GM23248 (cell line): Measurements from ENCODE around the gene TMEM219. TPM values are rescaled to one million over a fixed set of nuclear protein-coding genes. Genes with fewer than 3 reads are reported as not detected.

Experiments used
- DNase-seq: peaks from one replicate; pipeline ENCODE4 v3.0.0-alpha.2; 2015
- H2AFZ ChIP-seq: fragments of 200-600 bp; sonication (generic); 2 replicates; pipeline ENCODE4 v1.6.1; 2016; ENCODE audit warnings: antibody characterized with exemption
- H3F3A ChIP-seq: fragments of 200-600 bp; sonication (generic); 2 replicates; pipeline ENCODE4 v1.6.1; 2016; ENCODE audit warnings: mild to moderate bottlenecking, antibody characterized with exemption, mixed run types; ENCODE audit not compliant: insufficient read depth
- H3K27ac ChIP-seq: fragments of 200-600 bp; sonication (generic); 2 replicates; pipeline ENCODE4 v1.5.1; 2016; ENCODE audit warnings: mild to moderate bottlenecking
- H3K27me3 ChIP-seq: fragments of 200-600 bp; sonication (generic); replicated peaks from 2 replicates; pipeline ENCODE4 v1.6.1; 2016; ENCODE audit warnings: mild to moderate bottlenecking; ENCODE audit not compliant: insufficient read depth
- H3K36me3 ChIP-seq: fragments of 200-600 bp; sonication (generic); 2 replicates; pipeline ENCODE4 v1.6.1; 2016; ENCODE audit warnings: low read depth, mild to moderate bottlenecking
- H3K4me1 ChIP-seq: fragments of 200-600 bp; sonication (generic); 2 replicates; pipeline ENCODE4 v1.6.1; 2016; ENCODE audit warnings: mild to moderate bottlenecking; ENCODE audit not compliant: insufficient read depth
- H3K4me2 ChIP-seq: fragments of 200-600 bp; sonication (generic); one replicate; pipeline ENCODE4 v1.6.1; 2016; ENCODE audit warnings: mild to moderate bottlenecking; ENCODE audit not compliant: unreplicated experiment
- H3K4me3 ChIP-seq: fragments of 200-600 bp; sonication (generic); 2 replicates; pipeline ENCODE4 v1.5.1; 2016; ENCODE audit warnings: mild to moderate bottlenecking
- H3K79me2 ChIP-seq: fragments of 200-600 bp; sonication (generic); 2 replicates; pipeline ENCODE4 v1.6.1; 2016; ENCODE audit warnings: mild to moderate bottlenecking; ENCODE audit not compliant: insufficient read depth
- H3K9ac ChIP-seq: fragments of 200-600 bp; sonication (generic); 2 replicates; pipeline ENCODE4 v1.6.1; 2016; ENCODE audit warnings: mild to moderate bottlenecking
- H3K9me2 ChIP-seq: fragments of 200-600 bp; sonication (generic); 2 replicates; pipeline ENCODE4 v1.6.1; 2016; ENCODE audit warnings: mixed run types, mild to moderate bottlenecking, moderate library complexity; ENCODE audit not compliant: insufficient read depth
- H3K9me3 ChIP-seq: fragments of 200-600 bp; sonication (generic); one replicate; pipeline ENCODE4 v1.6.1; 2017; ENCODE audit warnings: low read depth
- H4K20me1 ChIP-seq: fragments of 200-600 bp; sonication (generic); 2 replicates; pipeline ENCODE4 v1.6.0; 2016; ENCODE audit not compliant: insufficient read depth
- EZH2 ChIP-seq: fragments of 200-600 bp; sonication (generic); IDR thresholded peaks from 2 replicates; pipeline ENCODE4 v1.6.1; 2018; ENCODE audit warnings: antibody characterized with exemption, mild to moderate bottlenecking; ENCODE audit not compliant: insufficient read depth, poor library complexity, severe bottlenecking
- EZH2phosphoT487 ChIP-seq: fragments of 200-600 bp; sonication (generic); IDR thresholded peaks from 2 replicates; pipeline ENCODE4 v1.6.1; 2018; ENCODE audit warnings: antibody characterized with exemption, moderate library complexity, mild to moderate bottlenecking, low read depth; ENCODE audit not compliant: insufficient read depth
- WGBS, 2 experiments: methylation state at CpG; one replicate each; pipeline ENCODE4 v1.1.6; 2015 to 2017; ENCODE audit warnings: low lambda C conversion rate in 2 of 2, low coverage in 1 of 2; ENCODE audit errors: missing lambda C conversion rate in 2 of 2; 5-methylcytosine and 5-hydroxymethylcytosine counted together
- in situ Hi-C: fragments of 300-500 bp; cut with MboI; formaldehyde crosslinking; loops from 2 replicates; pipeline ENCODE4 v1.15.0; 2020
- polyA plus RNA-seq: library from polyadenylated mRNA; unstranded; fragments of >200 nt; fragmentation: Nextera tagmentation; extraction: Ambion mirVana; gene quantifications from 2 replicates; pipeline ENCODE4 v1.2.1, GENCODE V29; 2016
- total RNA-seq: library from RNA; depleted of rRNA; stranded (reverse); fragments of >200 nt; shearing (Covaris generic); gene quantifications from 2 replicates; pipeline ENCODE4 v1.2.3, GENCODE V29; 2014

Gene TMEM219
- total and polyA plus RNA-seq, 2 experiments from 2014 or later = 124 to 162 TPM

GRCh38 chr16:30004424-30004776 lies 42.5 kb downstream of the TMEM219 start:
- Histone ChIP-seq H3K9me2 (no peaks in the 10 kb centered on the region), H3K79me2 (no peaks in the 10 kb centered on the region), H3K4me3 (no peak overlapping the region), H4K20me1 (no peaks in the 10 kb centered on the region), H3K27ac (no peak overlapping the region), H2AFZ (no peak overlapping the region), H3K4me2 (no peak overlapping the region), H3K36me3 (no peaks in the 10 kb centered on the region), H3K9ac (no peak overlapping the region), H3K9me3 (no peaks in the 10 kb centered on the region), H3F3A (no peaks in the 10 kb centered on the region), H3K4me1 (no peaks in the 10 kb centered on the region), H3K27me3 (no peaks in the 10 kb centered on the region)
- WGBS, 2 experiments = 80 to 83% methylated on average over 19 of the region's 19 CpGs
- DNase-seq = no peak
- in situ Hi-C loops = no loop called here
- TF ChIP-seq EZH2 = no peak
- no peak for TF ChIP-seq EZH2phosphoT487

- Histone ChIP-seq H2AFZ (no peak overlapping the region), H3K4me1 (no peaks in the 10 kb centered on the region), H4K20me1 (no peaks in the 10 kb centered on the region), H3K27ac (no peak overlapping the region), H3K4me3 (no peak overlapping the region), H3K9ac (no peak overlapping the region), H3K27me3 (peaks cover 2% of the 10 kb centered on the region; the same call in 1 of the 2 replicates), H3K79me2 (no peaks in the 10 kb centered on the region), H3K4me2 (no peak overlapping the region), H3K36me3 (no peaks in the 10 kb centered on the region), H3F3A (no peaks in the 10 kb centered on the region), H3K9me3 (no peaks in the 10 kb centered on the region), H3K9me2 (no peaks in the 10 kb centered on the region)
- 71 to 72% methylated on average over 7 to 11 of the region's 11 CpGs for WGBS, 2 experiments
- TF ChIP-seq EZH2 (no peak), EZH2phosphoT487 (no peak)
- in situ Hi-C loops = no loop called here
- DNase-seq = no peak
Measured at GRCh38 chr16:30004811-30005242, 42.9 kb downstream of the TMEM219 start.

GRCh38 chr16:30005341-30006094 lies 43.6 kb downstream of the TMEM219 start:
- in situ Hi-C loops = no loop called here
- peak; percentile 75 for DNase-seq

GRCh38 chr16:30006095-30006473 lies 44.2 kb downstream of the TMEM219 start:
- peaks cover 9% of the 10 kb centered on the region; the same call in 1 of the 2 replicates for H3K27me3 ChIP-seq
- in situ Hi-C loops = no loop called here
- H3K4me2 ChIP-seq = no peak overlapping the region
- H3K79me2 ChIP-seq = no peaks in the 10 kb centered on the region
- 76 to 81% methylated on average over 16 to 18 of the region's 18 CpGs for WGBS, 2 experiments
- no peaks in the 10 kb centered on the region for H3K9me3 ChIP-seq
- no peaks in the 10 kb centered on the region for H3K4me1 ChIP-seq
- no peaks in the 10 kb centered on the region for H3K9me2 ChIP-seq
- no peak overlapping the region for H3K4me3 ChIP-seq
- H3K9ac ChIP-seq = no peak overlapping the region
- no peaks in the 10 kb centered on the region for H4K20me1 ChIP-seq
- DNase-seq = no peak
- TF ChIP-seq EZH2 (no peak), EZH2phosphoT487 (no peak)
- H2AFZ ChIP-seq = no peak overlapping the region
- no peaks in the 10 kb centered on the region for H3K36me3 ChIP-seq
- H3F3A ChIP-seq = no peaks in the 10 kb centered on the region
- no peak overlapping the region for H3K27ac ChIP-seq

More at GRCh38 chr16:30005341-30006094, 43.6 kb downstream of the TMEM219 start:
- WGBS, 2 experiments = 58 to 62% methylated on average over 20 to 35 of the region's 35 CpGs
- Histone ChIP-seq H3K36me3 (no peaks in the 10 kb centered on the region), H3K4me2 (no peak overlapping the region), H3K4me1 (no peaks in the 10 kb centered on the region), H3K27me3 (peaks cover 9% of the 10 kb centered on the region; the same call in 1 of the 2 replicates), H3K4me3 (no peak overlapping the region), H3K9ac (no peak overlapping the region), H3K27ac (no peak overlapping the region), H3K9me3 (no peaks in the 10 kb centered on the region), H3K79me2 (no peaks in the 10 kb centered on the region), H2AFZ (no peak overlapping the region), H3K9me2 (no peaks in the 10 kb centered on the region), H3F3A (no peaks in the 10 kb centered on the region), H4K20me1 (no peaks in the 10 kb centered on the region)
- TF ChIP-seq EZH2phosphoT487 (no peak), EZH2 (no peak)
